ENCODE data around the gene CCDC154.
"Not testable (repeated sequence)": the region's sequence is repeated elsewhere in the genome, so short reads cannot be mapped to it uniquely, and the experiment has no call there.

The CCDC154 gene

GRCh38 chr16:1481906-1482835 is 37.8 kb upstream of the CCDC154 start:
- TF ChIP-seq CTCF (conservative IDR thresholded peaks at IDR 0.05; ENCODE audit: control insufficient read depth, insufficient read depth, low read depth, low read length): no peak
- peak; percentile 63 for DNase-seq (ENCODE audit: low read depth)
- no peak overlapping the region for H3K4me3 ChIP-seq (ENCODE audit: control insufficient read depth, low read depth, low read length)

GRCh38 chr16:1478937-1479336 is 34.6 kb upstream of the CCDC154 start:
- H3K4me3 ChIP-seq (ENCODE audit: control insufficient read depth, low read depth, low read length); DNase-seq (ENCODE audit: low read depth): not testable (repeated sequence)

- H3K4me3 ChIP-seq (ENCODE audit: control insufficient read depth, low read depth, low read length): no peak overlapping the region
- no peak for TF ChIP-seq CTCF (conservative IDR thresholded peaks at IDR 0.05; ENCODE audit: control insufficient read depth, insufficient read depth, low read depth, low read length)
- no peak for DNase-seq (ENCODE audit: low read depth)
These were observed 32.7 kb upstream of the CCDC154 start for GRCh38 chr16:1477033-1477432.

- no peak for DNase-seq (ENCODE audit: low read depth)
- TF ChIP-seq CTCF (conservative IDR thresholded peaks at IDR 0.05; ENCODE audit: control insufficient read depth, insufficient read depth, low read depth, low read length): no peak
- peak overlapping the region; percentile 60 for H3K4me3 ChIP-seq (ENCODE audit: control insufficient read depth, low read depth, low read length)
These were observed 31.3 kb upstream of the CCDC154 start for GRCh38 chr16:1475552-1476114.

- DNase-seq (ENCODE audit: low read depth): peak; percentile 81
- TF ChIP-seq CTCF (conservative IDR thresholded peaks at IDR 0.05; ENCODE audit: control insufficient read depth, insufficient read depth, low read depth, low read length): no peak
- H3K4me3 ChIP-seq (ENCODE audit: control insufficient read depth, low read depth, low read length): peak within 1 kb of the TSS; percentile 60
These were observed 30.6 kb upstream of the CCDC154 start, which contains the start of gene CLCN7 for GRCh38 chr16:1474796-1475551. CLCN7 (minus strand) TSS chr16:1475028; CDS start chr16:1474974, 54 bp downstream.

- TF ChIP-seq CTCF (conservative IDR thresholded peaks at IDR 0.05; ENCODE audit: control insufficient read depth, insufficient read depth, low read depth, low read length): no peak
- H3K4me3 ChIP-seq (ENCODE audit: control insufficient read depth, low read depth, low read length): peak overlapping the region; percentile 59
- DNase-seq (ENCODE audit: low read depth): no peak
These were observed 29.9 kb upstream of the CCDC154 start for GRCh38 chr16:1474082-1474795.
